ENCODE results near the gene ZSCAN23.

- no peak for TF ChIP-seq CTCF (IDR thresholded peaks at IDR 0.05; ENCODE audit: low read depth, low read length)
- TF ChIP-seq POLR2A (IDR thresholded peaks at IDR 0.05; ENCODE audit: extremely low read depth, insufficient read length), result no peak
Observed at GRCh38 chr6:28478518-28478917, 35.2 kb upstream of the ZSCAN23 start.

Measured in NB4 (cell line).